Mesenchymal stem cell (in vitro differentiated cells and primary cell): Measurements from ENCODE around the gene SSTR3.

Experiments
- DNase-seq: peaks from one replicate; pipeline ENCODE4 v3.0.0-alpha.2; 2013
- H2AFZ ChIP-seq: one replicate; pipeline ENCODE4 v1.6.1; 2013; ENCODE audit warnings: low read depth, mild to moderate bottlenecking, control low read depth, inconsistent platforms, low read length, moderate library complexity
- H2AK5ac ChIP-seq: 2 replicates; pipeline ENCODE4 v1.6.1; 2013; ENCODE audit warnings: low read length, moderate library complexity, mild to moderate bottlenecking, inconsistent platforms; ENCODE audit not compliant: severe bottlenecking
- H2BK120ac ChIP-seq: one replicate; pipeline ENCODE4 v1.6.1; 2013; ENCODE audit warnings: low read depth, mild to moderate bottlenecking, inconsistent platforms, low read length, moderate library complexity
- H2BK12ac ChIP-seq, 2 experiments: one replicate each; pipeline ENCODE4 v1.6.1; 2013; ENCODE audit warnings: inconsistent platforms in 2 of 2, low read length in 2 of 2, mild to moderate bottlenecking in 2 of 2, moderate library complexity in 2 of 2, control low read depth in 1 of 2
- H2BK15ac ChIP-seq: one replicate; pipeline ENCODE4 v1.6.1; 2013; ENCODE audit warnings: mild to moderate bottlenecking, low read depth, inconsistent platforms; ENCODE audit not compliant: poor library complexity, severe bottlenecking
- H2BK5ac ChIP-seq: 2 replicates; pipeline ENCODE4 v1.6.1; 2013; ENCODE audit warnings: low read depth, mild to moderate bottlenecking, low read length, control low read depth, inconsistent platforms; ENCODE audit not compliant: poor library complexity, severe bottlenecking
- H3K14ac ChIP-seq, 2 experiments: one replicate each; pipeline ENCODE4 v1.6.1; 2013; ENCODE audit warnings: inconsistent platforms in 2 of 2, low read length in 2 of 2, control low read depth in 1 of 2, mild to moderate bottlenecking in 1 of 2, moderate library complexity in 1 of 2
- H3K18ac ChIP-seq, 2 experiments: one replicate each; pipeline ENCODE4 v1.6.1; 2013; ENCODE audit warnings: inconsistent platforms in 2 of 2, low read length in 2 of 2, control low read depth in 1 of 2, low read depth in 1 of 2, mild to moderate bottlenecking in 1 of 2
- H3K23ac ChIP-seq, 2 experiments: one replicate each; pipeline ENCODE4 v1.6.1; 2013; ENCODE audit warnings: inconsistent platforms in 2 of 2, low read length in 2 of 2, mild to moderate bottlenecking in 2 of 2, moderate library complexity in 2 of 2, control low read depth in 1 of 2
- H3K27ac ChIP-seq: 2 replicates; pipeline ENCODE4 v1.5.1; 2013; ENCODE audit warnings: mild to moderate bottlenecking, moderate library complexity, low read length, control low read depth, inconsistent platforms; ENCODE audit not compliant: poor library complexity, severe bottlenecking
- H3K27me3 ChIP-seq, 2 experiments: 2 replicates each; pipeline versions ENCODE4 v1.6.1 to v1.7.0; 2013; ENCODE audit warnings: low read length in 2 of 2, mild to moderate bottlenecking in 2 of 2, moderate library complexity in 2 of 2, control low read depth in 1 of 2, inconsistent platforms in 1 of 2; ENCODE audit not compliant: control insufficient read depth in 1 of 2, insufficient read depth in 1 of 2
- H3K36me3 ChIP-seq, 2 experiments: 2 replicates each; pipeline versions ENCODE4 v1.6.1 to v1.7.0; 2013; ENCODE audit warnings: low read length in 2 of 2, control low read depth in 1 of 2, inconsistent platforms in 1 of 2, low read depth in 1 of 2, mild to moderate bottlenecking in 1 of 2; ENCODE audit not compliant: insufficient read depth in 2 of 2, control insufficient read depth in 1 of 2
- H3K4ac ChIP-seq, 2 experiments: one replicate each; pipeline ENCODE4 v1.6.1; 2013; ENCODE audit warnings: inconsistent platforms in 2 of 2, low read length in 2 of 2, mild to moderate bottlenecking in 2 of 2, moderate library complexity in 2 of 2, control low read depth in 1 of 2, low read depth in 1 of 2
- H3K4me1 ChIP-seq: 2 replicates; pipeline ENCODE4 v1.6.1; 2013; ENCODE audit warnings: low read depth, low read length, control low read depth; ENCODE audit not compliant: control insufficient read depth, insufficient read depth
- H3K4me2 ChIP-seq: 2 replicates; pipeline ENCODE4 v1.6.1; 2013; ENCODE audit warnings: low read length, mild to moderate bottlenecking, inconsistent platforms; ENCODE audit not compliant: poor library complexity, severe bottlenecking
- H3K4me3 ChIP-seq, 2 experiments: 2 replicates each; pipeline versions ENCODE4 v1.5.1 to v1.7.0; 2013; ENCODE audit warnings: low read length in 2 of 2, mild to moderate bottlenecking in 2 of 2, control low read depth in 1 of 2, low read depth in 1 of 2; ENCODE audit not compliant: insufficient read depth in 1 of 2
- H3K79me1 ChIP-seq: replicated peaks from 2 replicates; pipeline ENCODE4 v1.6.1; 2013; ENCODE audit warnings: mild to moderate bottlenecking, control low read depth, low read length, inconsistent platforms; ENCODE audit not compliant: poor library complexity, severe bottlenecking
- H3K9ac ChIP-seq: 2 replicates; pipeline ENCODE4 v1.7.0; 2013; ENCODE audit warnings: mild to moderate bottlenecking, low read length, moderate library complexity
- H3K9me3 ChIP-seq: 2 replicates; pipeline ENCODE4 v1.7.0; 2013; ENCODE audit warnings: mild to moderate bottlenecking, low read length; ENCODE audit not compliant: control insufficient read depth
- H4K8ac ChIP-seq: one replicate; pipeline ENCODE4 v1.6.1; 2013; ENCODE audit warnings: inconsistent platforms, mild to moderate bottlenecking, low read length, moderate library complexity
- H4K91ac ChIP-seq: one replicate; pipeline ENCODE4 v1.6.1; 2013; ENCODE audit warnings: mild to moderate bottlenecking, low read length, inconsistent platforms
- WGBS: methylation state at CpG from one replicate; pipeline ENCODE4 v1.1.7; 2013; ENCODE audit warnings: mixed read lengths; 5-methylcytosine and 5-hydroxymethylcytosine counted together

SSTR3 gene

GRCh38 chr22:37241351-37242142 lies 29.3 kb upstream of the SSTR3 start:
- no peak overlapping the region for H2BK120ac ChIP-seq
- no peak overlapping the region for H3K4me2 ChIP-seq
- H4K91ac ChIP-seq, result peak overlapping the region; percentile 81
- peak overlapping the region in 1 of 2 experiments; percentile 54 for H3K4ac ChIP-seq
- no peaks in the 10 kb centered on the region for H3K27me3 ChIP-seq
- no peak overlapping the region for H2AK5ac ChIP-seq
- H3K14ac ChIP-seq, result no peak overlapping the region
- H3K18ac ChIP-seq, result peak overlapping the region in 1 of 2 experiments; percentile 45
- H3K36me3 ChIP-seq, result peaks cover 6 to 32% of the 10 kb centered on the region in 2 experiments
- no peak overlapping the region for H3K23ac ChIP-seq
- no peak overlapping the region for H3K4me3 ChIP-seq
- H2BK5ac ChIP-seq, result no peak overlapping the region
- no peak overlapping the region for H2AFZ ChIP-seq
- peaks cover 10% of the 10 kb centered on the region for H3K79me1 ChIP-seq
- WGBS, result 61% methylated on average over 14 of the region's 19 CpGs
- peak overlapping the region; percentile 76 for H4K8ac ChIP-seq
- H3K9ac ChIP-seq, result no peak overlapping the region
- H2BK15ac ChIP-seq, result peak overlapping the region; percentile 84
- peaks cover 43% of the 10 kb centered on the region for H3K4me1 ChIP-seq
- no peak overlapping the region for H3K27ac ChIP-seq
- H3K9me3 ChIP-seq, result no peaks in the 10 kb centered on the region
- H2BK12ac ChIP-seq, result peak overlapping the region; percentile 6 to 65
- DNase-seq, result no peak

GRCh38 chr22:37240941-37241320 lies 28.7 kb upstream of the SSTR3 start:
- Histone ChIP-seq H4K8ac (no peak overlapping the region), H3K18ac (peak overlapping the region in 1 of 2 experiments; percentile 14), H3K4ac (no peak overlapping the region), H3K9me3 (no peaks in the 10 kb centered on the region), H3K4me1 (peaks cover 43% of the 10 kb centered on the region), H2AFZ (no peak overlapping the region), H2AK5ac (no peak overlapping the region), H2BK5ac (no peak overlapping the region), H3K4me3 (no peak overlapping the region), H3K27me3 (no peaks in the 10 kb centered on the region), H2BK12ac (no peak overlapping the region), H2BK15ac (no peak overlapping the region), H2BK120ac (no peak overlapping the region), H3K79me1 (peaks cover 14% of the 10 kb centered on the region), H3K23ac (no peak overlapping the region), H3K9ac (no peak overlapping the region), H3K27ac (no peak overlapping the region), H3K36me3 (peaks cover 6 to 37% of the 10 kb centered on the region in 2 experiments), H4K91ac (no peak overlapping the region), H3K14ac (no peak overlapping the region), H3K4me2 (no peak overlapping the region)
- 88% methylated on average over 7 of the region's 7 CpGs for WGBS
- no peak for DNase-seq

GRCh38 chr22:37240240-37240940 lies 28.1 kb upstream of the SSTR3 start:
- WGBS, result 93% methylated on average over 11 of the region's 11 CpGs

More at GRCh38 chr22:37240240-37240940, 28.1 kb upstream of the SSTR3 start:
- H3K79me1 ChIP-seq, result peaks cover 20% of the 10 kb centered on the region
- H2BK120ac ChIP-seq, result no peak overlapping the region
- H3K14ac ChIP-seq, result no peak overlapping the region
- DNase-seq, result no peak
- H3K27me3 ChIP-seq, result peaks cover 0 to 3% of the 10 kb centered on the region in 2 experiments
- H3K18ac ChIP-seq, result no peak overlapping the region
- H2AK5ac ChIP-seq, result no peak overlapping the region
- H2AFZ ChIP-seq, result no peak overlapping the region
- H3K4me1 ChIP-seq, result peaks cover 44% of the 10 kb centered on the region
- no peak overlapping the region for H2BK5ac ChIP-seq
- peaks cover 6 to 41% of the 10 kb centered on the region in 2 experiments for H3K36me3 ChIP-seq
- no peak overlapping the region for H4K91ac ChIP-seq
- no peak overlapping the region for H3K4ac ChIP-seq
- no peaks in the 10 kb centered on the region for H3K9me3 ChIP-seq
- no peak overlapping the region for H3K4me3 ChIP-seq
- no peak overlapping the region for H4K8ac ChIP-seq
- no peak overlapping the region for H3K23ac ChIP-seq
- H3K9ac ChIP-seq, result no peak overlapping the region
- H3K4me2 ChIP-seq, result no peak overlapping the region
- H2BK15ac ChIP-seq, result no peak overlapping the region
- H3K27ac ChIP-seq, result no peak overlapping the region
- no peak overlapping the region for H2BK12ac ChIP-seq
